HG02763 (cell line): ENCODE data around the gene SERPINE1.

Experiments used
- ATAC-seq: cut with Tn5 transposase; IDR thresholded peaks from one replicate; pipeline ENCODE4 v1.9.1; 2021; ENCODE audit warnings: mild to moderate bottlenecking, moderate library complexity; ENCODE audit not compliant: unreplicated experiment

The SERPINE1 gene

GRCh38 chr7:101151908-101152651, 25.2 kb downstream of the SERPINE1 start:
- ATAC-seq: no peak

DNA sequence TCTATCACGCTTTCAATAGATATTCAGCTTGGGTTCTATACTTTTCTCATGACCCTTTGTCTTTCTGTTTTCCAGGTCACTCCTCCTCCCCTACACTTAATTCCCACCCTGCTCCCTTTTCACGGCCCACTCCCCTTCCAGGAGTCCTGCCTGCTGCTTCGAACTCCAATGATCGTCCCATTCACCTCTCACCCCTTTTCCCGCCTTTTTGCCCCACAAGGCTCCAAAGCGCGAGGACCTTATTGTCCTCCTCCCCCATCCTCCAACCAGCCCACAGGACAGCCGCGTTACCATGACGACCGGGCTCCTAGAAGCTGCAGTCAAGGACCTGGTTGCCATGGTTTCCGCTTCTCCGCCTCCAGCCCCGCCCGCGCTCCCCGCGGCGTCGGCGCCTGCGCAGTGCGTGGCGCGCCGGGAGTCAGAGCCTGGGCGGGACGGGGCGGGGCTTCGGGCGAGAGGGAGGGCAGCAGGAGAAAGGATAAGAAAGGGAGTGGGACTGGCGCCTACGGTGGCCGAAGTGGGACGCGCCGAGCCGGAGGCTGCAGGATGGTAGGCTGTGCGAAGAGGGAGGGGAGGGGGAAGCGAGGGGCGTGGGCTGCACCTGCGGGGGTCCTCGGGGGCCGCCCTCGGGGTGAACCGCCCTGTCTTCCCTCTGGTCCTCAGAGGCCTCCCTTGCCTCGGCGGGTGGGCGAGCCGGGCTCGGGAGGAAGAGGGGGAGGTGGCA, 27.2 kb downstream of the SERPINE1 start, which contains the start of gene AP1S1:
Gene AP1S1, plus strand, starts transcription at position 508 of the 724 bp plus-strand sequence. Its CDS starts 39 bp downstream, at position 547.
- peak; percentile 86 for ATAC-seq

- peak; percentile 23 for ATAC-seq
These were observed 27.8 kb downstream of the SERPINE1 start for GRCh38 chr7:101154693-101155102.

- no peak for ATAC-seq
These were observed 28.4 kb downstream of the SERPINE1 start for GRCh38 chr7:101155303-101155702.

- ATAC-seq: no peak
These were observed 29.4 kb downstream of the SERPINE1 start for GRCh38 chr7:101156277-101156676.

- ATAC-seq: no peak
These were observed 30.1 kb downstream of the SERPINE1 start for GRCh38 chr7:101156866-101157589.

GRCh38 chr7:101159696-101160674, 33.1 kb downstream of the SERPINE1 start:
- no peak for ATAC-seq

DNA sequence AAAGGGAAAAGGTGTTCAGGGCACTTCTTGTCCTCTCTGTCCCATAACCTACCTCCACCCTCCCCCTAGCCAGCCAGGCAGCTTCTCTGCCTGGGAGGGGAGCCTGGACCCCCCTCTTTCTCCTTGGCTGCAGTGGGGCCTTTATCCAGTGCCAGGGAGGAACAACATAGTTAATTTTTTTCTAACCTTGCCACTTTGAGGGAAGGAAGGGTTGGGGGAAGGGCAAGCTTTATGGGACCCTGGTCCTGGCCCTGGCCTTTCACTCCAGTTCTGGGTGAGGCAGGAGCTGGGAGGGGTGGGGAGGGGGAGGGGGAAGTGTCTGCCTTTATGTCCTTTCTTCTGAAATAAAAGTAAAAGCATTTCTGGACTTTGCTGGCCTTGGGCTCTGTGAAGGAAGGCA, 34.0 kb downstream of the SERPINE1 start:
- ATAC-seq: no peak

GRCh38 chr7:101161692-101162471, 35.0 kb downstream of the SERPINE1 start:
- ATAC-seq: no peak

DNA sequence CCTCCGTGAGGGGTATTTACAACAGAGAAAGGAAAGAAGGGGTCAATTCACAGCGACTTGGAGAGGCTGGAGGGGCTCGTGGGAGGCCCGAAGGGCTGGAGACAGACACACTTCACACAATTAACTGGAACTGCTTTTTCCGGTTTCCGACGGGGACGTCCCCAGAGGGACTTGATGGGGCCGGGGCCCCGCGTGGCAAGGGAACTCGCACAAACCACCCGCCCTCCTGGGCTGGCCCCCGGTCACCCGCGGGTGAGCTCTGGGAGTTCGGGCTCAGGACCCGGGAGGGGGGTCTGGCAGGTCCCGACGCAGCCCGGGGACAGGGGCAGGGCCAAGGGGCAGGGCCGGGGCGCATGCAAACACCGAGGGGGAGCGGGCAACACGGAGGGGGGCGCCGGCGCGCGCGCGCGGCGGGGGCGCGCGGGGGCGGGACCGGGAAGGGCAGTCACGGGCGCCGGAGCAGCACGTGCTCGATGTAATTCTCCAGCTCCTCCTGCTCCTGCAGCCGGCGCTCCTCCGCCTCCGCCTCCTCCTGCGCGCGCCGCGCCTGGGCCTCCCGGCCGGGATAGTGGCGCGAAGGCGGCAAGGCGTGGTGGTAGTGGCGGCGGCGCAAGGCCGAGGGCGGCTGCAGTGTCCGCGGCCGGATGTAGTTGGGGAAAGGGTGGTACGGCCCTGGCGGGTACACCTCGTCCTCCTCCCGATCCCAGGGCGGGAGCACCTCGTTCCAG, 35.8 kb downstream of the SERPINE1 start:
- ATAC-seq: no peak

- no peak for ATAC-seq
These were observed 36.6 kb downstream of the SERPINE1 start for GRCh38 chr7:101163279-101164070.

DNA sequence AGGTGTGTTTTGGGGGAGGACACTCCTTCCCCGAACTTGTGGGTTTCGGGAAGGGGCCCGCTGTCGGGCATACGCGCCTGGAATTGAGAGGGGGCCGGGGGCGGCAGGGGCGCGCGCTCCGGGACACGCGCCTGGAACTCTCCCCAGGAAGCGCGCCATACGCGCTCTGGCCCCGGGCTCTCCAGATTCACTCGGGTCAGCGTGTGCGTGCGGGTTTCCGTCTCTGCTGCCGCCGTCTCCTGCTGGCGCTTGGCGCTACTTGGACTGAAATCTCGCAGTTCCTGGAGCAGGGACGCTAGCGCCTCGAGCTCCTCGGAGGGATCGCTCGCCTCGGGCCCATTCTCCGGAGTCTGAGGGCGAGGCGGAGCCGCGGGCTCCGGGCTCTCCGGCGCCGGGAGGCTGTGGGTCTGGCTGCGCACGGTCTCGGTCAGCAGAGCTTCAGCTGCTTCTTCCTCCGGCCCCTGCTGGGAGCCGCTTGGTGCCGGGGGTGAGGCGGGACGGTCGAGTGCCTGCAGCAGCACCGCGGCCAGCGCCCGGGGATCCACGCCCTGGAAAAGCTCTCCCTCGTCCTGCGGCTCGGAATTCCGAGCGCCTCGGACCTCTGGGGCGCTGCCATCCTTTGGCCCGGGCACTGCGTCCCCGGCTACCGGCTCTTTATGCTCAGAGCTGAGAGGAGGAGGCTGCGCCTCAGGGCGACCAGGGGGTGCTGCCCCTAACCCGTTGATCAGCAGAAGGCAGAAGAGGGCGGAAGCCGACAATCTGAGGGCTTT, 37.4 kb downstream of the SERPINE1 start:
- no peak for ATAC-seq

- peak; percentile 66 for ATAC-seq
These were observed 38.4 kb downstream of the SERPINE1 start, which contains the start of gene VGF for GRCh38 chr7:101165075-101165957. TSS of gene VGF (minus strand) at chr7:101165569. CDS start at chr7:101164843, 726 bp downstream.

- no peak for ATAC-seq
These were observed 39.2 kb downstream of the SERPINE1 start for GRCh38 chr7:101165958-101166647.

DNA sequence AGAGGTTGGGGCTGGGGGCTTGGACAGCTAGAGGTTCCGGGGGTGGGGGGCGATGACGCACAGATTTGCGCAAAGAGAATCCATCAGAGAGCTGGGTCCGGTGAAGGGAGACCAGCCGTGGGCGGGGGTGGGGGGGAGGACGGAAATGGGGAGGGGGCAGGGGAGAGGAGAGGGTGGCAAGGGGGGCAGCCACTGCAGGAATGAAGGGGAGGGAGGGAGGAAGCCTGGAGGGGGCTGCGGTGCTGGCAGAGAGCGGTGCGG, 39.7 kb downstream of the SERPINE1 start:
- no peak for ATAC-seq
